ENCODE measurements around the gene CYP1A1.

DNA sequence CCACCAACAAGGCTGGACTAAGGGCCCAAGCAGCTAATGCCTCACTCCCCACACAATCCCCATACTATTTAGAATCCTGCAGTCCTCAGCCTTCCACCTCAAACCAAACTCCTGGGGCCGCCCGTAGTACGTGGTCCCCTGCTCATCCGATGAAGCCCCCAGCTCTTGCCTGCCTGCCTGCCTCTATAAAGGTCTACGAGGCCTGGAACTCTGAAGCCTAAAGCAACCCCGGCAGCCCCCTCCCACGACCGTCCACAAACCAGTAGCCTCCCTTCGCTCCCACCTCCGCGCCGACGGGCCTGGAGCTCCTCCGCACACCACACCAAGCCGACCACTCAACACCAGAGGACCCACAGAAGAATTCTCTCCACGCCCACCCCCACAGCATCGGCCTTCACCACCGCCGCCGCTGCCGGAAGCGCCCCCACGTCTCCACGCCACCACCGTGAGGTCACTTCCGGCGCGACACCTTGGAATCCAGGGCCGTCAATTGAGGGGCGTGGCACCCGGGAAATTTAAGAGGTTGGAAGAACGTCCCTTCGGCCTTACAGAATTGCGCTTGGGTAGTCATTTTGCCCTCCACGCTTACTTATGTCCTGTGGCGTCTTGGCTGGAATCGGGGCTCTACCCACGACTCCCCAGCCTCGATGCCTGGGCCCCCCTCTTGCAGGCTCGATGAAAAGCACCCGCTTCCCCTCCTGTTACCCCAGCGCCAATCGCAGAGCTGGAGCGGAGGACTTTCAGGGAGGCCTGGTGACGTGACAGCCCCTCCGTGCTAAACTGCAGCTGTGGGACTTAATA, 29.5 kb downstream of the CYP1A1 start, which contains the start of gene EDC3:
- TF ChIP-seq CTCF (IDR thresholded peaks at IDR 0.05) = no peak
- no peak for TF ChIP-seq POLR2A (IDR thresholded peaks at IDR 0.05)

All from adrenal gland (tissue), 5 donors.